ENCODE results near the gene TMEM86B.
"Not testable (repeated sequence)": the region's sequence is repeated elsewhere in the genome, so short reads cannot be mapped to it uniquely, and the experiment has no call there.

TMEM86B gene

GRCh38 chr19:55224679-55225414 lies 3.7 kb downstream of the TMEM86B start:
- H3K4me3 ChIP-seq (ENCODE audit: low read depth, low read length); DNase-seq (ENCODE audit: low read depth): not testable (repeated sequence)

- DNase-seq (ENCODE audit: low read depth), result no peak
- H3K4me3 ChIP-seq (ENCODE audit: low read depth, low read length), result no peak overlapping the region
These were observed 4.4 kb downstream of the TMEM86B start for GRCh38 chr19:55224038-55224665.

GRCh38 chr19:55223291-55224037 lies 5.1 kb downstream of the TMEM86B start:
- no peak for DNase-seq (ENCODE audit: low read depth)
- H3K4me3 ChIP-seq (ENCODE audit: low read depth, low read length), result no peak overlapping the region

- no peak for DNase-seq (ENCODE audit: low read depth)
- H3K4me3 ChIP-seq (ENCODE audit: low read depth, low read length), result no peak overlapping the region
These were observed 8.0 kb downstream of the TMEM86B start for GRCh38 chr19:55220525-55220924.

- peak overlapping the region; percentile 42 for H3K4me3 ChIP-seq (ENCODE audit: low read depth, low read length)
- peak; percentile 98 for DNase-seq (ENCODE audit: low read depth)
These were observed 11.9 kb downstream of the TMEM86B start for GRCh38 chr19:55216461-55217198.

GRCh38 chr19:55213547-55213946 lies 15.0 kb downstream of the TMEM86B start:
- DNase-seq (ENCODE audit: low read depth), result no peak
- no peak overlapping the region for H3K4me3 ChIP-seq (ENCODE audit: low read depth, low read length)

GRCh38 chr19:55212447-55212846 lies 16.1 kb downstream of the TMEM86B start:
- no peak overlapping the region for H3K4me3 ChIP-seq (ENCODE audit: low read depth, low read length)
- no peak for DNase-seq (ENCODE audit: low read depth)

- no peak overlapping the region for H3K4me3 ChIP-seq (ENCODE audit: low read depth, low read length)
- DNase-seq (ENCODE audit: low read depth), result peak; percentile 58
These were observed 18.7 kb downstream of the TMEM86B start for GRCh38 chr19:55209693-55210472.

- no peak within 1 kb of the TSS for H3K4me3 ChIP-seq (ENCODE audit: low read depth, low read length)
- DNase-seq (ENCODE audit: low read depth), result no peak
These were observed 19.5 kb downstream of the TMEM86B start, which contains the start of gene PTPRH for GRCh38 chr19:55208880-55209692. TSS of gene PTPRH (minus strand) at chr19:55209501. CDS start at chr19:55209433, 68 bp downstream.

GRCh38 chr19:55206664-55207500 lies 21.7 kb downstream of the TMEM86B start:
- peak overlapping the region; percentile 14 for H3K4me3 ChIP-seq (ENCODE audit: low read depth, low read length)
- DNase-seq (ENCODE audit: low read depth), result peak; percentile 49

- not testable (repeated sequence) for H3K4me3 ChIP-seq (ENCODE audit: low read depth, low read length); DNase-seq (ENCODE audit: low read depth)
These were observed 26.4 kb downstream of the TMEM86B start for GRCh38 chr19:55202199-55202598.

- DNase-seq (ENCODE audit: low read depth), result no peak
- no peak overlapping the region for H3K4me3 ChIP-seq (ENCODE audit: low read depth, low read length)
These were observed 28.9 kb downstream of the TMEM86B start for GRCh38 chr19:55199620-55200204.

GRCh38 chr19:55198651-55199050 lies 29.9 kb downstream of the TMEM86B start:
- no peak overlapping the region for H3K4me3 ChIP-seq (ENCODE audit: low read depth, low read length)
- no peak for DNase-seq (ENCODE audit: low read depth)

GRCh38 chr19:55197528-55197927 lies 31.0 kb downstream of the TMEM86B start:
- no peak for DNase-seq (ENCODE audit: low read depth)
- H3K4me3 ChIP-seq (ENCODE audit: low read depth, low read length), result no peak overlapping the region

GRCh38 chr19:55196803-55197202 lies 31.8 kb downstream of the TMEM86B start:
- no peak for DNase-seq (ENCODE audit: low read depth)
- H3K4me3 ChIP-seq (ENCODE audit: low read depth, low read length), result no peak overlapping the region

- DNase-seq (ENCODE audit: low read depth), result no peak
- H3K4me3 ChIP-seq (ENCODE audit: low read depth, low read length), result no peak overlapping the region
These were observed 35.1 kb downstream of the TMEM86B start for GRCh38 chr19:55193481-55193880.

GRCh38 chr19:55189403-55189835 lies 39.1 kb downstream of the TMEM86B start:
- DNase-seq (ENCODE audit: low read depth), result peak; percentile 94
- H3K4me3 ChIP-seq (ENCODE audit: low read depth, low read length), result no peak overlapping the region
